T47D (cell line): Measurements from ENCODE around the gene NANS.
"Not testable (repeated sequence)": the region's sequence is repeated elsewhere in the genome, so short reads cannot be mapped to it uniquely, and the experiment has no call there.

Experiments used
- DNase-seq, 2 experiments: peaks; one replicate each; pipeline versions ENCODE4 v3.0.0 to v3.0.0-alpha.2; 2011 to 2012; ENCODE audit warnings: low read depth in 1 of 2, low spot score in 1 of 2
- JUND ChIP-seq: IDR thresholded peaks from 2 replicates; pipeline ENCODE4 v1.6.1; 2012; ENCODE audit warnings: low read depth
- in situ Hi-C: cut with HindIII; loops from 2 replicates; pipeline ENCODE4 v1.10.0; 2016; ENCODE audit warnings: low sequenced_read_pairs, low pct_unique_long_range_greater_than_20kb

NANS gene

GRCh38 chr9:98087420-98088354 lies 31.2 kb downstream of the NANS start:
- DNase-seq, result no peak
- in situ Hi-C loops, result no loop called here
- TF ChIP-seq JUND, result no peak

- DNase-seq, result not testable (repeated sequence)
Measured at GRCh38 chr9:98090674-98091073, 34.1 kb downstream of the NANS start.

GRCh38 chr9:98091735-98092612 lies 35.4 kb downstream of the NANS start:
- in situ Hi-C loops, result no loop called here
- TF ChIP-seq JUND, result no peak
- DNase-seq, result no peak

More at GRCh38 chr9:98090674-98091073, 34.1 kb downstream of the NANS start:
- in situ Hi-C loops, result not testable (repeated sequence)

GRCh38 chr9:98092613-98092931 lies 36.0 kb downstream of the NANS start:
- in situ Hi-C loops, result no loop called here
- TF ChIP-seq JUND, result no peak
- no peak for DNase-seq

GRCh38 chr9:98094316-98094715 lies 37.8 kb downstream of the NANS start:
- in situ Hi-C loops, result no loop called here
- no peak for TF ChIP-seq JUND
- no peak for DNase-seq

- in situ Hi-C loops, result no loop called here
- no peak for DNase-seq
- TF ChIP-seq JUND, result no peak
Measured at GRCh38 chr9:98094851-98095250, 38.3 kb downstream of the NANS start.

GRCh38 chr9:98095401-98095800 lies 38.9 kb downstream of the NANS start:
- no peak for TF ChIP-seq JUND
- in situ Hi-C loops, result no loop called here
- no peak for DNase-seq

- in situ Hi-C loops, result no loop called here
- TF ChIP-seq JUND, result no peak
- DNase-seq, result no peak
Measured at GRCh38 chr9:98096091-98096490, 39.6 kb downstream of the NANS start.

GRCh38 chr9:98097836-98098235 lies 41.3 kb downstream of the NANS start:
- in situ Hi-C loops, result no loop called here
- DNase-seq, result peak; percentile 56 to 76
- TF ChIP-seq JUND, result no peak

- in situ Hi-C loops, result no loop called here
- TF ChIP-seq JUND, result no peak
- DNase-seq, result no peak
Measured at GRCh38 chr9:98099346-98099745, 42.8 kb downstream of the NANS start.

GRCh38 chr9:98099898-98100297 lies 43.4 kb downstream of the NANS start:
- no peak for TF ChIP-seq JUND
- in situ Hi-C loops, result no loop called here
- DNase-seq, result no peak

- TF ChIP-seq JUND, result no peak
- in situ Hi-C loops, result no loop called here
- no peak for DNase-seq
Measured at GRCh38 chr9:98100456-98100855, 43.9 kb downstream of the NANS start.

- in situ Hi-C loops, result no loop called here
- no peak for TF ChIP-seq JUND
- no peak for DNase-seq
Measured at GRCh38 chr9:98101416-98101815, 44.9 kb downstream of the NANS start.
